ENCODE results near the gene CEL.
"Not testable (repeated sequence)": the region's sequence is repeated elsewhere in the genome, so short reads cannot be mapped to it uniquely, and the experiment has no call there.

Gene CEL

DNA sequence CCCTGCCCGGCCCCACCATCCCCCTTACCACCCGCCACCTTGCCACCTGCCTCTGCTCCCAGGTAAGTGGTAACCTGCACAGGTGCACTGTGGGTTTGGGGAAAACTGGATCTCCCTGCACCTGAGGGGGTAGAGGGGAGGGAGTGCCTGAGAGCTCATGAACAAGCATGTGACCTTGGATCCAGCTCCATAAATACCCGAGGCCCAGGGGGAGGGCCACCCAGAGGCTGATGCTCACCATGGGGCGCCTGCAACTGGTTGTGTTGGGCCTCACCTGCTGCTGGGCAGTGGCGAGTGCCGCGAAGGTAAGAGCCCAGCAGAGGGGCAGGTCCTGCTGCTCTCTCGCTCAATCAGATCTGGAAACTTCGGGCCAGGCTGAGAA, at the start of gene CEL:
CEL (plus strand) TSS at position 218 of the 382 bp plus-strand sequence; CDS start at position 240, 22 bp downstream.
- DNase-seq (ENCODE audit: low spot score) = not testable (repeated sequence)

DNA sequence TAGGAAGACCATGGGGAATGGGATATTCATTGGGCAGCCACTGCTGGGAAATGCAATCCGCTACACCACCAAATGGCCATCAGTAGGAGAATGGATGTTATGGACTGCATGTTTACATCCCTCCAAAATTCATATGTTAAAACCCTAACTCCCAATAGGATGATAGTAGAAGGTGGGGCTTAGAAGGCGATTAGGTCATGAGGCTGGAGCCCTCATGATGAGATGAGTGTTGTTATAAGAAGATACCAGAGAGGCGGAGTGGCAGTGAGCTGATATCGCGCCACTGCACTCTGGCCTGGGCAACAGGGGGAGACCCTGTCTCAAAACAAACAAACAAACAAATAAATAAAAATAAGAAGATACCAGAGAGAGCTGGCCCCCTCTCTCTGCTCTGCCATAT, 47.1 kb upstream of the CEL start:
- no peak for DNase-seq (ENCODE audit: low spot score)

GRCh38 chr9:133023117-133023890, 38.5 kb upstream of the CEL start:
- no peak for DNase-seq (ENCODE audit: low spot score)

DNA sequence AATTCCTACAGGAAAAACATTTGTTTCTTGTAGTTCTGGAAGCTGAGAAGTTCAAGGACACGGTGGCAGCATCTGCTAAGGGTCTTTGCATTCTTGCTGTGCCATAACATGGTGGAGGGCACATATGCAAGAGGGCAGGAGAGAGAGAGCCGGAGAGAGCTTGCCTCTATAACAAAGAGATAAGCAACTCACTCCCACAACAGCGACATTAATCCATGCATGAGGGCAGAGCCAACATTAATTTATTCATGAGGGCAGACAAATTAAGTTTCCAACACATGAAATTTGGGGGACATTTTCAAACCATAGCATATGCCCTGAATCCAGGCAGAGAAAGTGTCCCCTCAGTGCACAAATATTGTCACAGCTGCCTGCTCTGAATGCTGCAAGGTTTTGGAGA, 35.4 kb upstream of the CEL start:
- no peak for DNase-seq (ENCODE audit: low spot score)

DNA sequence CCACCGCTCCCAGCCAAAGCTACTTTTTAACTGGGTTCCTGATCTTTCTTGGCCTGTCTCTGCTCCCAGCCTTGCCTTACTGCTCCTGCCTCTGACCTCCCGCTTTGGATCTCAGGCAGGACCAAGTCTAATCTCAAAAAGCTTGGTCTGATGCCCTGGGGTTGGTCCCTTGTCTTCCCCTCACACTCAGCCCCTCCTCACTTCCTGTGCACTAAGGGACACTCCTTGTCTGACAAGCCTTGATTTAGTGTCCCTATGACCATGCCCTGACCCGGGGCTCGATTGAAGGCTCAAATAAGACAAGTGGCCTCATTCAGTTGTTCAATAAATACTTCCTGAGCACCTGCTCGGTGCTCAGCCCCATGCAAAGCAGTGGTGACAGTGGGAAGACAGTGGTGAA, 34.6 kb upstream of the CEL start:
- DNase-seq (ENCODE audit: low spot score) = no peak

GRCh38 chr9:133028221-133028620, 33.6 kb upstream of the CEL start:
- DNase-seq (ENCODE audit: low spot score) = no peak

- peak; percentile 24 for DNase-seq (ENCODE audit: low spot score)
Measured at GRCh38 chr9:133029994-133030316, 31.8 kb upstream of the CEL start.

DNA sequence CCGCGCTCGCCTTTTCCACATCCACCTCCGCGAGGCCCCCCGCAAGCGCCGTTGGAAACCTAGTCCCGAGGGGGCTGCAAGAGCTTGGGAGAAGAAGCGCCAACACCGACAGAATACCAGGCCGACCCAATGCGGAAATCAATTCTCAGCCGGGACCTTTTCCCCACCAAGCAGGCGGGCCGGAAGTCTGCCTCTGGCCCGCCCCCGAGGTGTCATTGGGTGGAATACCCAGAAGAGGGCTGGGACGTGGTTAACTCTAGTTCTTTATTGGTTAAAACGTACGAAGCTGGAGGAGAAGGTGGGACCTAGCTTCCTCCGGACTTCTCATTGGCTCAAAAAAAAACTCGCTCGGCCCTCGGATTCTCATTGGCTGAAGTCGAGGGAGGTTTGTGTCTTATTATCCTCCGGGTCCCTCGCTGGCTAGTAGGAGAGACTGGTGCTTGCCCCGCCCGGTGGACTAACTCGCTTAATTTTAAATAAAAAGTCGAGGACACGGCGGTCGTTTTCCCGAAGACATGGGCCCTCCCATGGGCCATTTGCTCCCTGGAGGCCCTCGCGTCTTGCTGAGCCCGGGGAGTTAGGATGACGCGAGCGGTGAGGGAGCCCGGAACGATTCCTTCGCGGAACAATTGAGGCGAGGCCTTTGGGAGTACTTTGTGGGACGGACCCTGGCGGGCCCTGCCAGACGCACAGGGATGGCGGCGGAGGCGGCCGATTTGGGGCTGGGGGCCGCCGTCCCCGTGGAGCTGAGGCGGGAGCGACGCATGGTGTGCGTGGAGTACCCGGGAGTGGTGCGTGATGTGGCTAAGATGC, 31.3 kb upstream of the CEL start, which contains the start of gene GTF3C5:
GTF3C5 (plus strand) TSS at position 681 of the 813 bp plus-strand sequence; CDS start at position 696, 15 bp downstream.
- DNase-seq (ENCODE audit: low spot score) = peak; percentile 97

- DNase-seq (ENCODE audit: low spot score) = no peak
Measured at GRCh38 chr9:133031130-133031422, 30.7 kb upstream of the CEL start.

- no peak for DNase-seq (ENCODE audit: low spot score)
Measured at GRCh38 chr9:133031496-133031911, 30.3 kb upstream of the CEL start.

- no peak for DNase-seq (ENCODE audit: low spot score)
Measured at GRCh38 chr9:133032171-133032570, 29.6 kb upstream of the CEL start.

DNA sequence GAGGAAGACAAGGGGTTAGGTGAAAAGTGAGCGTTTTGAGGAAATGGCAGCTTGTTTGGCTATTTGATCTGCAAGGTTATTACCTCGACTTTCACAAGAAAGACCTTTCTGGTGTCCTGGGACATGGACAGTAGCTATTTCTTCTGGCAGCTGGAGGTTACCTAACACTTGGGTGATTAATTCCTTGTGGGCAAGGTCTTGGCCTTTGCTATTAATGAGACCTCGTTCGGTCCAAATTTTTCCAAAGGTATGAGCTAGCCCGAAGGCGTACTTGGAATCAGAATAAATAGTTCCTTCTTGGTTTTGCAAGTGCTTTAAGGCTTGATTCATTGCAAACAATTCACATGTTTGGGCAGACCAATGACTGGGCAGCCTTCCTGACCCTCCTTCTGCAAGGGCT, 26.1 kb upstream of the CEL start:
- no peak for DNase-seq (ENCODE audit: low spot score)

DNA sequence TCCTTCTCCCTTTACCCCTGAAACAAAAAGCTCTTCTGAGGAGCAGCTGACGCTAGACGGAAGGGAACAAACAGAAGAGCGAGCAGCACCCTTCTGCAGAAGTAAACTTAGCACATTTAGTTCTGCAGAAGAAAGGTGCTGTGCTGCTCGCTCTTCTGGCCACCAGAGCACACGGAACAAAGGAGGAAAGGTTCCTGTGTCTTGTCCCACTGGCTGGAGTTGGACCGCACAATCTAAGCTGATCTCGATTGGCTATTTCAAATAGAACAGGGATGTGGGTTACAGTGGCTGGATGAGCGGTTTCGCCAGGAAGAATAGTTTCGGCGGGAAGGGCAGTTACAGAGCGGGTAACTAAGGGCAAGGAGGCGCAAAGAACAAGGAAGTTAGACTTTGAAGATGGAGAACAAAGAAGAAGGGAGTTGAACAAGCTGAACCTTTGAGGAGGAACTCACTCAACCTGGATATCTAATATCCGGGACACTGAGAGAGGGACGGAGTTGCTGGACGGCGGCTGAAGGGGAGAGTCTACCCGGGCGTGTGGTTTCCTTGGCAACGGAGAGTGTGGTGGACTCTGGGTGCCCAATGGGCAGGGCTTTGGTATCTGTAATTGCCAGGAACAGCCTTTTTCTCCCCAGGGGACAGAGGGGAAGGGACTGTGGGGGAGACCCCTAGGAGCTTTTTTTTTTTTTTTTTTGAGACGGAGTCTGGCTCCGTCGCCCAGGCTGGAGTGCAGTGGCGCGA, 23.8 kb upstream of the CEL start:
- DNase-seq (ENCODE audit: low spot score) = no peak

GRCh38 chr9:133040892-133041479, 20.8 kb upstream of the CEL start:
- DNase-seq (ENCODE audit: low spot score) = peak; percentile 48

DNA sequence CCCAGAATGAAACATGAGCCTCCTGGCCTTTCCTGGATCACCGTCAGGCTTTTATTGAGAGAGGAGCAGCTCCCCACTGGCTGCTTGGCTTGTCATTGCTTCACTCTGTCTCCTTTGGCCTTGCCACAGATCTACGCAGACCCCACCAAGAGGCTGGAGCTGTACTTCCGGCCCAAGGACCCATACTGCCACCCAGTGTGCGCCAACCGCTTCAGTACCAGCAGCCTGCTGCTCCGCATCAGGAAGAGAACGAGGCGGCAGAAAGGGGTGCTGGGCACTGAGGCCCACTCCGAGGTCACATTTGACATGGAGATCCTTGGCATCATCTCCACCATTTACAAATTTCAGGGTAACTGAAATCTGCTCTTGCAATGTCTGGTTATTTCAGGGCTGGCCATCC, 19.8 kb upstream of the CEL start:
- no peak for DNase-seq (ENCODE audit: low spot score)

- DNase-seq (ENCODE audit: low spot score) = no peak
Measured at GRCh38 chr9:133042676-133043075, 19.1 kb upstream of the CEL start.

GRCh38 chr9:133043449-133044035, 18.2 kb upstream of the CEL start:
- no peak for DNase-seq (ENCODE audit: low spot score)

DNA sequence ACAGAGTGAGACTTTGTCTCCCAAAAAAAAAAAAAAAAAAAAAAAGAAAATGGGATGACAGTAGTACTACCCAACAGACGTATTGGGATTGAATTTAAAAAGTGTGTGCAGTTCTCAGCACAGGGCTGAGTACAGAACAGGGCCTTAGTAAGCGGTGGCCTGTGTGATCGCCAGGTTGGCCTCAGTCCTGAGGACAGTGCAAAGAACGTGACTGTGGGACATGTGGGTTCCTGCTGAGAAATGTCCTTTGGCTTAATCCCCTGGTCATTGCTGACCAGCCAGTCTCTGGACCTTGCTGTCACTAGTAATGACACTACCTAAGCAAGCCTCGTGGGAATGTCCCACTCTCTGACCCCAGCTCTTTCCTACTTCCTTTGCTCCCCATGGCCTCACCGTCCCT, 17.7 kb upstream of the CEL start:
- no peak for DNase-seq (ENCODE audit: low spot score)

- DNase-seq (ENCODE audit: low spot score) = peak; percentile 41
Measured at GRCh38 chr9:133044661-133045060, 17.1 kb upstream of the CEL start.

DNA sequence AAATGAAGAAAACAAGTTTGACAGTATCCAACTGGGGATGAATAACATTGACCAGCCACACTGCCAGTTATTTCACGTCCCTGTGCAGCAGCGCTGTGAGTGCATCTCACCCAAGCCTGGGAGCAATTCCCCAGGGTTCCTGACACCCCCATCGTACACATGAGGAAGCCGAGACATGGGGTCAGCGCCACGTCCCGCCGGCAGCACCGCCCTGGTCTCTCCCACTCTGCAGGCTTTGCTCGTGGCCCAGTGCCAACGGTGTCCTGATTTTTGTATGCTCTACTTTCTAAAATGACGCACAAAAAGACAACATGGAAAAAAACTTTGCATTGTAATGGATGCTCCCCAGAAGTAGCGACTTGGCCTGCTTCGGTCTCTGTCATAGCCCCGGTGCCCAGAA, 16.6 kb upstream of the CEL start:
- DNase-seq (ENCODE audit: low spot score) = no peak

DNA sequence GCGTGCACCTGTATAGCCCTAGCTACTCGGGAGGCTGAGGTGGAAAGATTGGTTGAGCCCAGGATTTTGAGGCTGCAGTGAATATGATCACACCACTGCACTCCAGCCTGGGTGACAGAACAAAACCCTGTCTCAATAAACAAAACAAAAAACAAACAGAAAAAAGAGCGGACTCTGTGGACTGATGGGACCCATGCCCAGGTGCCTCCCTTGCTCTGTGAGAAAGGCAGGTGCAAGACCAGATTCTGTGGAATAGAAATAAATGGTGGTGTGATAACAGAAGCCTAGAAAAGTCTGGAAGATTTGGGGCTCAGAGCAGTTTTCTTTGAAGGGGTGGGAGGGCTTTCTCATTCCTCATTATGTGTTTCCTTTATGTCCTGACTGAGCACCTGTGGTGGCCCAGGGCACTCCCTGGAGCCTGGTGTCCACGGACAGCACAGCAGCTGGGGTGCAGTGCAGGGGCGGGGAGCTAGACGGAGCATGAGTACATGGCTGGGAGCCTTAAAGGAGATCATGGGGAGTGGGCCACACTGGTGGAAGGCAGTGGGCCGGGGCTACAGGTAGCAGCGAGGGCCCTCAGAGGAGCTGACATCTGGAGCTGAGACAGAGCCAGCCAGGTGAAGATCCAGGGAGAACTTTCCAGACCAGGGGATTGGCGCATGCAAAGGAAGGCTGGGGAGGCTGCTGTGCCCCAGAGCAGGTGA, 15.4 kb upstream of the CEL start:
- DNase-seq (ENCODE audit: low spot score) = no peak

DNA sequence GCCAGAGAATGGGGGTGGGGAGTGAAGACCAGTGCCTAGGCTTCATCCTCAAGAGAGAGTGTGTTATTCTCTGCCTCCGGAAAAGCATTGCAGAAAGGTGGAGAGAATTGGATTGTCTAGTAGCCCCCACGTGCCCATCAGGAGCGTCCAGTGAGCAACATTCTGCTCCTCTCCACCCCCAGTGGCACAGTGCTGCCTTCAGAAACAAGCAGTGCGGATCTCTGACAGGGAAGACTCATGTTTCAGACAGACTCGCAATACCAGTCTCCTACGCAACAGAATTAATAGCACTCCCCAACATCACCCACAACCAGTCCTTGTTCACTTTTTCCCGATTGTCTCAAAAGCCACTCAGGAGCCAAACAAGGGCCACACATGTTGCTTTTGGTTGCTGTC, 14.9 kb upstream of the CEL start:
- peak; percentile 54 for DNase-seq (ENCODE audit: low spot score)
